HG03159 (cell line): ENCODE data around the gene LMAN2.
"Not testable (repeated sequence)": the region's sequence is repeated elsewhere in the genome, so short reads cannot be mapped to it uniquely, and the experiment has no call there.

Experiments used
- ATAC-seq: cut with Tn5 transposase; IDR thresholded peaks from one replicate; pipeline ENCODE4 v1.9.1; 2021; ENCODE audit warnings: mild to moderate bottlenecking, moderate library complexity; ENCODE audit not compliant: unreplicated experiment

LMAN2 gene

GRCh38 chr5:177378884-177379883 is 27.7 kb upstream of the LMAN2 start:
- no peak for ATAC-seq

- ATAC-seq: no peak
Measured at GRCh38 chr5:177377851-177378776, 26.6 kb upstream of the LMAN2 start.

GRCh38 chr5:177376107-177376506 is 24.6 kb upstream of the LMAN2 start:
- ATAC-seq: no peak

GRCh38 chr5:177375516-177375915 is 24.0 kb upstream of the LMAN2 start:
- not testable (repeated sequence) for ATAC-seq

GRCh38 chr5:177374211-177374610 is 22.7 kb upstream of the LMAN2 start:
- no peak for ATAC-seq

GRCh38 chr5:177373806-177374205 is 22.3 kb upstream of the LMAN2 start:
- no peak for ATAC-seq

GRCh38 chr5:177372910-177373309 is 21.4 kb upstream of the LMAN2 start:
- no peak for ATAC-seq

GRCh38 chr5:177372034-177372896 is 20.8 kb upstream of the LMAN2 start:
- no peak for ATAC-seq

- no peak for ATAC-seq
Measured at GRCh38 chr5:177371120-177372033, 19.9 kb upstream of the LMAN2 start.

- peak; percentile 61 for ATAC-seq
Measured at GRCh38 chr5:177370488-177371119, 19.1 kb upstream of the LMAN2 start.

- ATAC-seq: no peak
Measured at GRCh38 chr5:177369645-177370440, 18.4 kb upstream of the LMAN2 start.

GRCh38 chr5:177368869-177369644 is 17.6 kb upstream of the LMAN2 start:
- ATAC-seq: no peak

- no peak for ATAC-seq
Measured at GRCh38 chr5:177367981-177368868, 16.8 kb upstream of the LMAN2 start.

- no peak for ATAC-seq
Measured at GRCh38 chr5:177367323-177367848, 15.9 kb upstream of the LMAN2 start.

GRCh38 chr5:177366528-177367322 is 15.3 kb upstream of the LMAN2 start:
- no peak for ATAC-seq
